SK-N-SH treated with all-trans-retinoic acid at 6 μM for 48 hours (cell line): ENCODE measurements around the gene NFXL1.

Experiments used
- ARNTL ChIP-seq: fragments of 450-650 bp; formaldehyde crosslinking; IDR thresholded peaks from 2 replicates; pipeline ENCODE4 v1.5.0; 2020; ENCODE audit warnings: low read depth, mild to moderate bottlenecking, moderate library complexity, borderline replicate concordance
- RARB ChIP-seq: fragments of 250-450 bp; sonication (Bioruptor Pico); IDR thresholded peaks from 2 replicates; pipeline ENCODE4 v1.8.0; 2021; ENCODE audit warnings: mild to moderate bottlenecking, moderate library complexity
- ZC3H10 ChIP-seq: fragments of 250-450 bp; sonication (Bioruptor Pico); IDR thresholded peaks from 2 replicates; pipeline ENCODE4 v1.5.1; 2021; ENCODE audit warnings: mild to moderate bottlenecking, moderate library complexity
- ZFP30 ChIP-seq: fragments of 450-650 bp; formaldehyde crosslinking; IDR thresholded peaks from 2 replicates; pipeline ENCODE4 v1.5.0; 2022; ENCODE audit warnings: mild to moderate bottlenecking, moderate library complexity
- ZNF565 ChIP-seq: fragments of 450-650 bp; formaldehyde crosslinking; conservative IDR thresholded peaks from 2 replicates; pipeline ENCODE4 v1.5.0; 2020; ENCODE audit warnings: low read depth, mild to moderate bottlenecking, moderate library complexity
- ZNF70 ChIP-seq: fragments of 450-650 bp; formaldehyde crosslinking; IDR thresholded peaks from 2 replicates; pipeline ENCODE4 v1.5.0; 2020; ENCODE audit warnings: mild to moderate bottlenecking, moderate library complexity
- TF ChIP-seq, protein P1 (sequence below): fragments of 250-450 bp; sonication (Bioruptor Pico); IDR thresholded peaks from 2 replicates; pipeline ENCODE4 v1.8.0; 2021; ENCODE audit warnings: low read depth, mild to moderate bottlenecking, moderate library complexity, borderline replicate concordance
- TF ChIP-seq, protein P2 (sequence below): fragments of 250-450 bp; sonication (Bioruptor Pico); IDR thresholded peaks from 2 replicates; pipeline ENCODE4 v1.8.0; 2020; ENCODE audit warnings: mild to moderate bottlenecking, moderate library complexity, borderline replicate concordance

DNA sequence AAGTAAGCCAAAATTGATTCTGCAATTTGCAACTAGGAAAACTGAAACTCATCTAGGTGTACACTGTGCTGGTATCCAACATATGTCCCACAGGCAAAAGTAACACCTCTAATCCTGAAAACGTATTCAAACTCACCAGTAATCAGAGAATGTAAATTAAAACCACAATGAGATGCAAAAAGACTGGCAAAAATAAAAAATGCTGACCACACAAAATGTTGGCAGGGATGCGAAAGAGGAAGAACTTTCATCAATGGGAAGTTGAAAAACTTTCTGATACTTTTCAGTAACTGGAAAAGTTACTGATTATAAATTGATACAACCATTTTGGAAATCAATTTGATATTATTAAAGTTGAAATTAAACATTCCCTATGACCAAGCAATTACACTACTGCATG lies 56.4 kb downstream of the NFXL1 start:
- TF ChIP-seq ZC3H10 (CRISPR knock-in tag) (no peak), ZNF70 (CRISPR knock-in tag) (no peak), ARNTL (CRISPR knock-in tag) (no peak), ZNF565 (CRISPR knock-in tag) (no peak), ZFP30 (CRISPR knock-in tag) (no peak), RARB (CRISPR knock-in tag) (no peak)
- TF ChIP-seq, protein P1, sequence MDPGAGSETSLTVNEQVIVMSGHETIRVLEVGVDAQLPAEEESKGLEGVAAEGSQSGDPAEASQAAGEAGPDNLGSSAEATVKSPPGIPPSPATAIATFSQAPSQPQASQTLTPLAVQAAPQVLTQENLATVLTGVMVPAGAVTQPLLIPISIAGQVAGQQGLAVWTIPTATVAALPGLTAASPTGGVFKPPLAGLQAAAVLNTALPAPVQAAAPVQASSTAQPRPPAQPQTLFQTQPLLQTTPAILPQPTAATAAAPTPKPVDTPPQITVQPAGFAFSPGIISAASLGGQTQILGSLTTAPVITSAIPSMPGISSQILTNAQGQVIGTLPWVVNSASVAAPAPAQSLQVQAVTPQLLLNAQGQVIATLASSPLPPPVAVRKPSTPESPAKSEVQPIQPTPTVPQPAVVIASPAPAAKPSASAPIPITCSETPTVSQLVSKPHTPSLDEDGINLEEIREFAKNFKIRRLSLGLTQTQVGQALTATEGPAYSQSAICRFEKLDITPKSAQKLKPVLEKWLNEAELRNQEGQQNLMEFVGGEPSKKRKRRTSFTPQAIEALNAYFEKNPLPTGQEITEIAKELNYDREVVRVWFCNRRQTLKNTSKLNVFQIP (CRISPR knock-in tag) = no peak
- TF ChIP-seq, protein P2, sequence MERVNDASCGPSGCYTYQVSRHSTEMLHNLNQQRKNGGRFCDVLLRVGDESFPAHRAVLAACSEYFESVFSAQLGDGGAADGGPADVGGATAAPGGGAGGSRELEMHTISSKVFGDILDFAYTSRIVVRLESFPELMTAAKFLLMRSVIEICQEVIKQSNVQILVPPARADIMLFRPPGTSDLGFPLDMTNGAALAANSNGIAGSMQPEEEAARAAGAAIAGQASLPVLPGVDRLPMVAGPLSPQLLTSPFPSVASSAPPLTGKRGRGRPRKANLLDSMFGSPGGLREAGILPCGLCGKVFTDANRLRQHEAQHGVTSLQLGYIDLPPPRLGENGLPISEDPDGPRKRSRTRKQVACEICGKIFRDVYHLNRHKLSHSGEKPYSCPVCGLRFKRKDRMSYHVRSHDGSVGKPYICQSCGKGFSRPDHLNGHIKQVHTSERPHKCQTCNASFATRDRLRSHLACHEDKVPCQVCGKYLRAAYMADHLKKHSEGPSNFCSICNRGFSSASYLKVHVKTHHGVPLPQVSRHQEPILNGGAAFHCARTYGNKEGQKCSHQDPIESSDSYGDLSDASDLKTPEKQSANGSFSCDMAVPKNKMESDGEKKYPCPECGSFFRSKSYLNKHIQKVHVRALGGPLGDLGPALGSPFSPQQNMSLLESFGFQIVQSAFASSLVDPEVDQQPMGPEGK = no peak
